Right ventricle myocardium superior (tissue), 1 donor: Measurements from ENCODE around the gene CKB. TPM values are rescaled to one million over a fixed set of nuclear protein-coding genes. Genes with fewer than 3 reads are reported as not detected.

Experiments
- ATAC-seq: fragments of 200-7000 bp; cut with Tn5 transposase; one replicate; pipeline ENCODE4 v1.9.1; 2020; ENCODE audit warnings: mild to moderate bottlenecking; ENCODE audit not compliant: poor library complexity
- DNase-seq: peaks from one replicate; pipeline ENCODE4 v3.0.0-alpha.2; 2020
- intact Hi-C: fragments of 100-400 bp; cut with DNase I; formaldehyde crosslinking; loops from one replicate; pipeline ENCODE4 v1.11.2; 2022
- long read RNA-seq: library from polyadenylated mRNA; unstranded; transcript quantifications from one replicate; pipeline ENCODE4 v2.0.0, GENCODE V29; 2021
- total RNA-seq: library from RNA; stranded (reverse); fragmentation: NEBNext Ultra II Directional; extraction: Animal tissue kit (Norgen Biotek cat#: 25700); gene quantifications from one replicate; pipeline ENCODE4 v1.2.1, GENCODE V29; 2021
- donor health status: DM: no; HTN: yes; CAD: no; lungs with severe emphysema.

CKB gene
- total RNA-seq = 702 TPM
- long read RNA-seq, transcript CKB-211 (3 exons, 270 nt) = minor isoform, 6 of 2,451 reads
- long read RNA-seq, transcript CKB-201 (8 exons, 1,709 nt) = major isoform, 1,781 of 2,451 reads
- long read RNA-seq, transcript CKB-202 (4 exons, 1,170 nt) = minor isoform, 181 of 2,451 reads
- long read RNA-seq, transcript CKB-210 (3 exons, 625 nt) = minor isoform, 12 of 2,451 reads
- long read RNA-seq, partial matches to known transcripts = 398 of 2,451 reads
- long read RNA-seq, other reads (novel, unspliced or antisense) = 73 of 2,451 reads

DNA sequence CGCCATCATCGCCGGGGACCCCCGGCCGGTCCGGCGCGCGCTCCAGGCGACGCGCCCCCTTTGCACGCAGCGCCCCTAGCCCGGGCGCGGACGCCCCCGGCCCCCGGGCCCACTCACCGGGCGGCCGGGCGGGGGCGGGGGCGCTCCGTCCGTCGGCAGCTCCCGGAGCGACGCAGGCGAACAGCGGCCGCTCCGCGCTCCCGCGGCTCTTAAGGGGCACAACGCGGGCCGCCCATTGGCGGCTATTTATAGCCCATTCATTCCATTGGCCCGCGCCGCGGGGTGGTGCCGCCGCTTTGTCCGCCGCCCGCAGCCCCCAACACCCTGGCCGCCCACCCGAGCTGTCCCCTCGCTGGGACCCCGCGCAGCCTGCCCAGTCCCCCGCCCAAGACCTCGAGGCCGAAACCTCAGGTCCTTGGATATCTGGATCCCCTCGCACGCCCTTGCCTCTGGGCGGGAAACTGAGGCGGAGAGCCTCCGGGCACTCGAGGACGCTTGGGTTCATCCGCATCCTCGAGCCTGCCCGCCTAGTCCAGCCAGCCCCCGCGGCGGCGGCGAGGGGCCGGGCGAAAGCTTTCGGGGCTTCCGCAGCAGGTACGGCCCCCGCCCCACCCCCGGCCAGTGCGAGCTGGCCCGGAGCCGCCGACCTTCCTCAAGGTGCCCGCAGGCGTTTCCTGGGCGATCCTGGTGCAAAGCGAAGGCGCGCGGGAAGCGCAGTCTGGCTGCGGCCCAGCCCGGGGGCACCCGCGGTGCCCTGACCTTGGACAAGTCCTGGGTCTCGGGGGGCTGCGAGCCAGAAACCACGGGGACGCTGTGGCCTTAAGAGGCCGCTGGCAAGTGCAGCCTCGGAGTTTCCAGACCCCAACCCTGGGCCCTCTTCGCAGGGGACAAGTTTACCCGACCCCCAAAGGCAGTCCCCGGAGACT, at the start of gene CKB:
TSS of gene CKB (minus strand) at position 182 of the 926 bp plus-strand sequence. CDS start 337 bp downstream, outside the sequence.
- intact Hi-C loops = no loop called here
- ATAC-seq = peak; percentile 34
- DNase-seq = peak; percentile 84

DNA sequence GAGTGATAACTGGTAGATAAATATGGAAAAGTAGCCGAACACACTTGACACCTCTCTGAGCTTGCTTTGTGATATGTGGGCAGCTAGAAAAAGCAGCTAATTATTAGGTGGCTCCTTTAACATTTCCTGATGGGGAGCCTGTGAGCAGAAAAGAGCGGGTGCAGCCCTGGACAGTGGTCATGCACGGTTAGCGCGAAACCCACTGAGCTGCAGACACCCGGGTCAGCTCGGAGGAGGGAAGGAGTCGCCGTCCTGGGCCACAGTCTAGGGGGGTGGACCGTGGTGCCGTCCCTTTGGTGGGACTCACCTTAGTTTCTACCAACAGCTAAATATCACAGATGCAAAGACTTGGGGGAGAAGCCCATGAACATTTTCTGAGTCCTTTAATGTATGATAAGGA, 46.8 kb upstream of the CKB start:
- DNase-seq = peak; percentile 11
- ATAC-seq = no peak
- intact Hi-C loops = loop anchor here (10.0 kb wide), 1 partner anchor 345 kb away; no protein-coding TSS in a partner anchor

DNA sequence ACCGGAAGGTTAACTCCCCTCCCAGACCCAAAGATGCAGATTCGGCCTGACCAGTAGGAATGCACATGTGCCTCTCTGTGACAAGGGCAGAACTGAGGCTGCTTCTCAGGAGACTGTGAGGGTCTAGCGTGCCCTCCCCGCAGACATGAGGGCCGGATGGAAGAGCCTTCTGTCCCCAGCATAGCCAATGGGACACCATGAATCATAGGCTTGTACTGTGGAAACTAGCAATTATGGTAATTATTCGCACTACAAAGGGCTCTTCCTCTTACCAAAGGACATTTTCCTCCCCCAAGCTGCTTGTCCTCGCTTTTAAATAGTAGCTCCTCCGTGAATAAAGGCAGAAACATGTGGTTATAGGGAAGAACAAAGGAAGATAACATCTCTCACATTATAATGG, 46.3 kb upstream of the CKB start:
- DNase-seq = peak; percentile 11
- intact Hi-C loops = loop anchor here (10.0 kb wide), 1 partner anchor 346 kb away; no protein-coding TSS in a partner anchor
- no peak for ATAC-seq

DNA sequence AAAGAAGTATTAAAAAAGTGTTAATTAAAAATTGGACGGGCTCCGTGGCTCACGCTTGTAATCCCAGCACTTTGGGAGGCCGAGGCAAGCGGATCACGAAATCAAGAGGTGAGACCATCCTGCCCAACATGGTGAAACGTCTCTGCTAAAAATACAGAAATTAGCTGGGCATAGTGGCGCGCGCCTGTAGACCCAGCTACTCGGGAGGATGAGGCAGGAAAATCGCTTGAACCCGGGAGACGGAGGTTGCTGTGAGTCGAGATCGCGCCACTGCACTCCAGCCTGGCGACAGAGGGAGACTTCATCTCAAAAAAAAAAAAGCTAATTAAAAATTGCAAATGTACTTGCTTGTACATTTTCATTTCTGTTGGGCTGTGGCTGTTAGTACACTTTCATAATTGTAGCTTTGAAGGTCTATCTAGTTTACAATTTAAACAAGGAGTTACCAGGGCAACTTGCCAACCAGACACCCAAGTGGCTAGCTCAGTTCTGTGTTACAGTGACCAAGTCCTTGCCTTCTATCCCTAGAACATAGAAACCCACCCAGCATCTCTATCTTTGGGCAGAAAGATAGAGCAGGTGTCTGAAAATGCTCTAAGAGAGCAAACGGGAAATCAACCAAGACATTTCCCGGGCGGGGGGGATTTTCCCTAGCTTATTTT, 41.3 kb upstream of the CKB start:
- ATAC-seq (no peak), DNase-seq (peak; percentile 11)
- intact Hi-C loops = loop anchor here (10.0 kb wide), 1 partner anchor 351 kb away; no protein-coding TSS in a partner anchor

DNA sequence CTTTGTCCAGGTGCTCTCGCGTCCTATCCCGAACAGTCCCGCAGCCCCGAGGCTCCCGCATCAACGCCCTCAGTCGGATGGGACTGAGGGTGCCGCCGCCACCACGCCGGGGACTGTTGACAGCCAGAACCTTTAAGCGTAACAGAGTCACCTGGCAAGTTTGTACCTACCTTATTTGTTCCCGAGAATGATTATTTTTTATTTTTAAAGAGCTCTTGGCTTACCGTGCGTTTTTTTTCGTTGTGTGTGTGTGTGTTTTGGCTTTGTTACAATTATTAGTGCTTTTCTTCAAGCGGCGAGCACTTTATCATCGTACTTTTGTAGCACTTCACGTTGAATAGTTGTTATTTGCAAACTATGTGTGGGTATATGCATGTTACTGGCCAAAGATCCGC, 40.6 kb upstream of the CKB start:
- ATAC-seq (no peak), DNase-seq (no peak)
- intact Hi-C loops = loop anchor here (10.0 kb wide), 1 partner anchor 352 kb away; no protein-coding TSS in a partner anchor

DNA sequence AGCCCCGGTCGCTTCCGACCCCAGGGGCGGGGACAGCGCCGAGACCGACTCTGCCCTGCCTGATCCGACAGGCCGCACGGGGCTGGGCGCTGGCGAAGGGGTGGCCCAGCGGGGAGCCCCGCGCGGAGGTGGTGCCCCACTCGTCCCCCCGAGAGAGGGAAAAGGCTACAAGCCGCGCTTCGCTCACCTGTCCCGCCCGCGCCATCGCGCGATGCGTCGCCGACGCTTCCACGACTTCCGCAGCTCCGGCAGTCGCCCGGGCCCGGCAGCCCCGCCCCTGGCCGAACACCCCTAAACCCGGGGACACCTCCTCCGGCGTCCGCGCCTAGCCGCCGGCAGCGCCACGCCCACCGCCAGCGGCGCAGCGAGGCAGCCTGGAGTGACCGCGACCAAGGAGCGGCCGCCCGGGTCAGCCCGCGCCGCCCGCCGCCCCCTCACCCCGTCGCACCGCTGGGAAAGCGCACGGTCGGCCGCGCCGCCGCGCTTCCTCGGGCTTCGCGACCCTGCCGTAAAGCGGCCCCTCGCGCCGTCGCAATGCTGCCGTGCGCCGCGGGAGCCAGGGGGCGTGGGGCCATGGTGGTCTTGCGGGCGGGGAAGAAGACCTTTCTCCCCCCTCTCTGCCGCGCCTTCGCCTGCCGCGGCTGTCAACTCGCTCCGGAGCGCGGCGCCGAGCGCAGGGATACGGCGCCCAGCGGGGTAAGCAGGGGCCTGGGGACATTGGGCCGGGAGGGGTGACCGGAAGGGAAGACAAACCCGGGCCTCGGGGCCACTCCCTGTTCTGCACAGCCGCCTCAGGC, 40.0 kb upstream of the CKB start, which contains the start of the genes BAG5 and COA8:
TSS of gene BAG5 (minus strand) at position 229 of the 797 bp plus-strand sequence. CDS start 1,493 bp downstream, outside the sequence.
TSS of gene COA8 (plus strand) at position 532 of the 797 bp plus-strand sequence. CDS start at position 574, 42 bp downstream.
- peak; percentile 90 for ATAC-seq
- intact Hi-C loops = loop anchor here (10.0 kb wide), 1 partner anchor 352 kb away; no protein-coding TSS in a partner anchor
- DNase-seq = peak; percentile 92

DNA sequence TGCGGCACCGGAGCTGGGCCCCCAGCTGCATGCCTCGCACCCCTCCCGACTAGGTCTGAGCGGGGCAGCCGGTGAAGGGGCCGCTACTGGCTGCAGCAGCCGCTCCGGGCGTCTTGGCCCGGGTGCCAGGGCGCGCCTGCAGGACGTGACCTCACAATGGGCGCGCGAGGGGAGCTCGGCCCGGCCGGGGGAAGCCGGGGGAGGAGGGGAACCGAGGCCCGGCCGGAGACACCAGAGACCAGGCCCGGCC, 39.5 kb upstream of the CKB start:
- intact Hi-C loops = loop anchor here (10.0 kb wide), 1 partner anchor 353 kb away; no protein-coding TSS in a partner anchor
- ATAC-seq (no peak), DNase-seq (peak; percentile 68)

DNA sequence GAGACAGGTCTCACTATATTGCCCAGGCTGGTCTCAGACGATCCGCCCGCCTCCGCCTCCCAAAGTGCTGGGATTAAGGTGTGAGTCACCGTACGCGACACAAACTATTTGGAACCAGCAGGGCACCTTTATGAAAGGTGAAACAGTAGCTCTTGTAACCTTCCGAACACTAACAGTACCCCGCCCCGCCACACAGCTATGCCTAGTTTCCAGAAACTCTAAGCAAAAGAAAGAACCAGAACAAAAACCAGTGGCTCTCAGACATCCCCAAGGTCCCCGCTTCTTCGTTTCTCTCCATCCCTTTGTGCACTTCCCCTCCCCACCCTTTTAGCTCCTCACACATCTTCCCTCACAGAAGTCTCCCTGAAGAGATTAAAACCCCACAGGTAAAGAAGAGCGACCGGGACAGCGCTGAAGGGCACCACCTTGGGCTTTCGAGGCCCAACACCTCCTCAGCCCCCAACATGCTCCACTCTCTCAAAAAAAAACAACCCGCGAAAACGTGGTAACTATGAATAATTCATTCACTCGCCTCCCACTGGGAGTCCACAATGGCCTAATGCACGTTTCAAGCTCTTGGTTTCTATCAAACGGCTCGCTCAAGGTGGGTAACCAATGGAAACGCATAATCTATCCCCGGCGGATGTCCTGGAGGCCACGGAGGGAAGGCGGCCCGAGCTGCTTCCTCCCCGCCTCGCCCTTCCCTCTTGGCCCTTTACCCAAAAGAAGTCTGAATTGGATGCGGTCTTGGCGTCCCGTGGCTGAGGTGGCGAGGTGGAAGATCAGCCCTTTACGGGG, 39.0 kb upstream of the CKB start:
- intact Hi-C loops = loop anchor here (10.0 kb wide), 1 partner anchor 353 kb away; no protein-coding TSS in a partner anchor
- DNase-seq (peak; percentile 39), ATAC-seq (peak; percentile 33)

DNA sequence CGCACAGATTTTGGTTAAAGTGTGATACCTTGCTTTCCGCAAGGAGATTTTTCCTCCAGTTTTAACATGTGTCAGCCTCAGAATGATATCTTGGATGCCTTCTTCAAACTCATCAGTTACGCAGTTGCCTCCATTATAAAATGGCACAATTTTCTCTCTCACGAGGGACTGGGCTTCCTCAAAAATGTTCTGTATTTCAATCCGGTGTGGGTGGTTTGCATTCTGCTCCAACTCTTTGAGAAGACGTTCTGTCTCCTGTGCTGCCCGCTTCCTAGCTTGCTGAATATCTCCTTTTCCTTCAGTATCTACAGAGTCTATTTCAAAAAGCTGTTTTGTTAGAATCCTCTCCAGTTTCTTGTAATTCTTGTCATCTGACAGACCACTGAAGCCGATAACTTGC, 38.1 kb upstream of the CKB start:
- DNase-seq (no peak), ATAC-seq (no peak)
- intact Hi-C loops = loop anchor here (10.0 kb wide), 1 partner anchor 354 kb away; no protein-coding TSS in a partner anchor

DNA sequence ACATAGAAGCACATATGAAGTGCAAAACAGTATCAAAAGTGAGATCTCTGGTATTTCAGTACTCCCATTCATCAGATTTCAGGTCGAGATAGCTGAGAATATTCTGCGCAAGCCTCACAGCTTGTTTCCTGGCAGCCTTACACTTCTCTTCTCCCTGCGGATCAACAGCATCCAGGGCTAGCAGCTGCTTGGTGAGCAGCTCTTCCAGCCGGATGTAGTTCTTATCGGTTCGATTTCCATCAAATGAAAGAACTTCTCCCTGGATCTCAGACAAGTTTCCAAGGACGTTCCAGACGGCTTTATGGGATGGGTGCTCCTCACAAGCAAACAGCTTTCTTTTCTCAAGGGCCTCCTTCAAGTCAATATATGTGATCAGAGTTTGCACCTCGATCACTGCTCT, 37.1 kb upstream of the CKB start:
- no peak for DNase-seq
- intact Hi-C loops = loop anchor here (10.0 kb wide), 1 partner anchor 355 kb away; no protein-coding TSS in a partner anchor
- no peak for ATAC-seq

DNA sequence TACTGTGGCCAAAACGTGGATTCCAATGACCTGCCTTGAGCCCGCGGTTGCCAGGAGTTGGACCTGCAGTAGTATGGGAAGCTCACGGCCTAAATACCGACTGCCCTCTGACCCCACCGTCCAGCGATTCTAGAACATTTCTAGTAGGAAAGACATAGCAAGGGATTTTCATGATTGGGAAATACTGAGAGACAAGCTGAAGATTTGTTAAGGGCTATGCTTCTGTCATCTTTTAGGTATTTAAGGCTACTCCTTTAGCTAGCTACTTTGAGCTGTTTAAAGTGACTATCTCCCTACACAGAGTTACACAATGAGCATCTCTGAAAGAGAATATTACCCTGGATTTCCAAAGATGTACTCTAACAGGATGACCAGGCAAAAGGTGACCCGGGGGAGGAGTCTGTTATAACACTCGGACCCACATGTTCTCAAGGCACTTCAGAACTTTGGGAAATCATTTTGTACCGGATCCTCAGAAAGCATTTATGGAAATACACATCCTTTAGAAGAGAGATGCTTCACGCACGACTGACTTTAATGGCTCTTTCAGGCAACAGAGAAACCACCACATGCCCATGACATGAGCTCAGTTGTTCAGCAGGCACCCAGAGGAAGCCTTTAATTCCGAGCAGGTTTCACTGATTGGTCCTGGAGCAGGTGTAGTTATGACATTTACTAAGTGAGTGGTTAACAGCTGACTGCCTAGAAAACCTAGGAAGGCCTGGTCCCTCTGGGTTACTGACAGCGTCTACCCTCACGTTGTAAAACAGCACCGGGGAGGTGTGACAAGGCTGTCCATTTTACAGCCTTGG, 35.6 kb upstream of the CKB start:
- peak; percentile 33 for DNase-seq
- intact Hi-C loops = no loop called here
- no peak for ATAC-seq

DNA sequence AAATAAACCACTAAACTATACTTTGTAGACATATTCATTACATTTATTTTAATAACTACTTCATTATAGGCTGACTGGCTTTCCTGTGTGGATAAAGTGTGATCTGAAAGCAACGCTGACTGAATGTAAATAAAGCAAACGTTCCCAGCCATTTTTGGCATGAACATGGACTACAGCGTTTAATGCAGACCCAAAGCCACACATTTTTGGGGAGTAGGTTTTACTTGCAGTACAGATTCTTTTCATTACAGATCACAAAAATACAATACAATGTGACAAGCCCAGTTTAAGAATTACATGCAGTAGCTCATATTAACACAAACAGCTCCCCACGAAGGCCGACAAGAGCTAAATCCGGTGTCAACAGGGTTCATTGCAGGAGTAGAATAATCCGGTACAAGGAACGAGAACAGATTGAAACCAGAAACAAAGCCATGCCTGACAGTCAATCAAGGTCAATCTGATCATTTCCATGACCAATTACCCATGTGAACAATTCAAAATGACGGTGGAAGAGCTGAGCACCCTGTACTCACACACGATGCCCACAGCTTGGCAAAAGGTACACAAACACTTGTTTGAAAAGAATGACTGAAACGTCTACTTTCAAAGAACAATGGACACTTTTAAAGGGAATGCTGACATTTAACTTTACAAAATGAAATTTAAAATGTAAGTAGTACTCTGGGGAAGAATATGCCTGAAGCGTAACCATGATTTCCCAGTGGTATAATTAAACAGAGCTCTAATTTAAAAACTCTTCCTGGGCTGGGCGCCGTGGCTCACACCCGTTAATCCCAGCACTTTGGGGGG, 34.5 kb upstream of the CKB start:
- peak; percentile 6 for DNase-seq
- intact Hi-C loops = no loop called here

DNA sequence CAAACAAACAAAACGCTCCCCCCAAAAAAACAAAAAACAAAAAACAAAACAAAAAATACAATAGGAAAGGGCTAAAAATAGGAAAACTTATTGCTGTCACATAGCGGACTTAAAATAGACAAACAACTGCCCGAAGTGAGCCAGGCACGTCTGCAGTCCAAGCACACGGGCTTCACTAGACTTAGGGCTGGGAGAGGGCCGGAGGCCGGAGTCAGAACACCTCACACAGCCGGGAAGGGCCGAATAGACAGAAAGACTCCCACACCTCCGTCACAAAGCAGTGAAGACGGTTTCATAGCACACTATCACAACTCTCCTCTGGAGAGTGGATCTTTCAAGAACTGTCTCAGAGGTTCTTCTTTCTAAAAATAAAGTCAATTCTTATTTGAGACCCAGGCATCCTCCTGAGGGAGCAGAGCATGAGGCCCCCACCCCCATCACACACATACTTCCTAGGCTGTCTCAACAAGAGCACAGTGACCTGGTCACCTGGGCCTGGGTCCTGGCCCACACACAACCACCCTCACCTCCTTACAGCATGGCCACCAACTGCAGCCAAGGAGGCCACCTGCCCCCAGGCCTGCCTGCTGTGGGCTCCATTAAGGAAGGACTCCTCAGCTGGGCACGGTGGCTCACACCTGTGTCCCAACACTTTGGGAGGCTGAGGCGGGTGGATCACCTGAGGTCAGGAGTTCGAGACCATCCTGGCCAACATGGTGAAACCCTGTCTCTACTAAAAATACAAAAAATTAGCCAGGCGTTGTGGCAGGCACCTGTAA, 33.1 kb upstream of the CKB start:
- DNase-seq (peak; percentile 49), ATAC-seq (no peak)
- intact Hi-C loops = no loop called here

More for the DNA sequence above, 34.5 kb upstream of the CKB start:
- no peak for ATAC-seq

DNA sequence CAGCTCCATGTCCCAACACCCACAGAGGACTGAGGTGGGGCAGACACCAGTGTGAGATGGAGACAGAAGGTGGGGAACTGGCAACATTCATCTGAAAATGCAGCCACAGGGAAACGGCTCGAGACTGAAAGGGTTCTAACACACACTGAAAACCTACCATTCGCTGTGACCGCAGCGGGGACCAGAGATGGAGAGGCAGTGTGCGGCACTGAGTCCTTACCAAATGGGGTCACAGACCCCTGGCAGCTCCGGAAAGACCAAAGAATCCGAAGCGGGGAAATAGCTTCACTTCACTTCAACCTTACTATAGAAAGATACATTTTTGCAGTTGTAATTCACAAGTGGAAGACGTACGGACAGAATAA, 30.2 kb upstream of the CKB start:
- intact Hi-C loops = no loop called here
- ATAC-seq (no peak), DNase-seq (no peak)
